HepG2 (cell line): Measurements from ENCODE around the gene HBD. TPM values are rescaled to one million over a fixed set of nuclear protein-coding genes. Genes with fewer than 3 reads are reported as not detected.

Experiments used
- ATAC-seq: fragments of 200-7000 bp; cut with Tn5 transposase; 3 replicates; pipeline ENCODE4 v1.9.1; 2020; ENCODE audit warnings: mild to moderate bottlenecking, moderate library complexity
- BruUV-seq: library from RNA; stranded (reverse); fragments of 400-500 nt; replicated peaks from 2 replicates; lab custom pipeline; 2021; lab: Mats Ljungman, UMichigan
- CTCF ChIA-PET: fragments of 300-600 bp; formaldehyde crosslinking; extraction: SDS; loops from one replicate; lab custom pipeline; 2021; ENCODE audit warnings: low total read pairs, inconsistent platforms, low intra/inter-chr PET ratio; lab: Yijun Ruan, JAX
- POLR2A ChIA-PET: fragments of 350-600 bp; sonication (Branson Sonifier 250); formaldehyde crosslinking; loops from one replicate; lab custom pipeline; 2020; ENCODE audit warnings: antibody characterized with exemption, inconsistent platforms; lab: Yijun Ruan, JAX
- DNase-seq: peaks from one replicate; pipeline ENCODE4 v3.0.0-alpha.2; 2015; ENCODE audit warnings: low spot score
- FAIRE-seq: peaks from 3 replicates; lab custom pipeline; 2011; peaks lifted over from hg19 to GRCh38; lab: Jason Lieb, UNC
- H2AFZ ChIP-seq: one replicate; pipeline ENCODE4 v1.6.1; 2011; ENCODE audit warnings: low read length, inconsistent platforms
- H3K27ac ChIP-seq: fragments of 300-600 bp; 3 replicates; pipeline ENCODE4 v1.8.0; 2011; ENCODE audit warnings: mixed run types, mild to moderate bottlenecking, mixed read lengths, low read length, inconsistent platforms; ENCODE audit not compliant: insufficient read depth; ENCODE audit errors: extremely low read length
- H3K27me3 ChIP-seq, 2 experiments: fragments of 200-600 bp in 1 of 2; 2 replicates in 1 of 2; 3 replicates in 1 of 2; pipeline versions ENCODE4 v1.6.0 to v1.8.0; 2011; ENCODE audit warnings: low read length in 2 of 2, mild to moderate bottlenecking in 2 of 2, moderate library complexity in 2 of 2, inconsistent platforms in 1 of 2; ENCODE audit not compliant: insufficient read depth in 2 of 2, control insufficient read depth in 1 of 2
- H3K36me3 ChIP-seq, 2 experiments: fragments of 200-600 bp in 1 of 2; replicated peaks in 1 of 2; 2 replicates in 1 of 2; 3 replicates in 1 of 2; pipeline versions ENCODE4 v1.5.1 to v1.8.0; 2011; ENCODE audit warnings: low read length in 2 of 2, inconsistent platforms in 1 of 2; ENCODE audit not compliant: insufficient read depth in 2 of 2, control insufficient read depth in 1 of 2
- H3K4me1 ChIP-seq: 2 replicates; pipeline ENCODE4 v1.5.1; 2012; ENCODE audit warnings: low read length, inconsistent platforms; ENCODE audit not compliant: insufficient read depth
- H3K4me2 ChIP-seq: 2 replicates; pipeline ENCODE4 v1.6.0; 2011; ENCODE audit warnings: low read depth, low read length, inconsistent platforms
- H3K4me3 ChIP-seq, 3 experiments: fragments of 200-600 bp in 1 of 3; sonication (generic), shearing (Covaris generic) in 1 of 3; replicated peaks in 1 of 3; 2 replicates each; pipeline ENCODE4 v1.5.1; 2011 to 2016; ENCODE audit warnings: low read length in 3 of 3, inconsistent platforms in 2 of 3, low read depth in 2 of 3, mild to moderate bottlenecking in 2 of 3, control low read depth in 1 of 3, mixed read lengths in 1 of 3; ENCODE audit not compliant: insufficient read depth in 1 of 3
- H3K79me2 ChIP-seq: one replicate; pipeline ENCODE4 v1.6.1; 2011; ENCODE audit warnings: low read length, inconsistent platforms; ENCODE audit not compliant: insufficient read depth
- H3K9ac ChIP-seq: 2 replicates; pipeline ENCODE4 v1.6.0; 2011; ENCODE audit warnings: mild to moderate bottlenecking, low read depth, low read length, inconsistent platforms; ENCODE audit not compliant: insufficient read depth
- H3K9me3 ChIP-seq: 2 replicates; pipeline ENCODE4 v1.5.1; 2012; ENCODE audit warnings: mild to moderate bottlenecking, low read length
- H4K20me1 ChIP-seq: 2 replicates; pipeline ENCODE4 v1.6.0; 2011; ENCODE audit warnings: inconsistent platforms, mild to moderate bottlenecking, low read length, moderate library complexity; ENCODE audit not compliant: insufficient read depth
- CREBL2 ChIP-seq: sonication (generic); formaldehyde crosslinking; IDR thresholded peaks from 2 replicates; pipeline ENCODE4 v1.8.1; 2023; ENCODE audit warnings: missing genetic modification reagents, mild to moderate bottlenecking, borderline replicate concordance
- JUN ChIP-seq: sonication (generic); formaldehyde crosslinking; IDR thresholded peaks from 2 replicates; pipeline ENCODE4 v1.4.0; 2020; ENCODE audit warnings: mild to moderate bottlenecking, missing genetic modification reagents
- MTF1 ChIP-seq: sonication (generic); formaldehyde crosslinking; IDR thresholded peaks from 2 replicates; pipeline ENCODE4 v1.5.0; 2020; ENCODE audit warnings: missing genetic modification reagents
- NFYC ChIP-seq: IDR thresholded peaks from 2 replicates; pipeline ENCODE4 v1.6.1; 2016; ENCODE audit warnings: missing genetic modification reagents, missing compliant biosample characterization
- SRF ChIP-seq: IDR thresholded peaks from 2 replicates; pipeline ENCODE4 v1.6.1; 2011; ENCODE audit warnings: mild to moderate bottlenecking, low read depth, low read length, moderate library complexity
- ZKSCAN8 ChIP-seq: IDR thresholded peaks from 2 replicates; pipeline ENCODE4 v1.6.1; 2016; ENCODE audit warnings: borderline replicate concordance, missing genetic modification reagents, missing compliant biosample characterization
- ZNF24 ChIP-seq: fragments of 450-650 bp; IDR thresholded peaks from 2 replicates; pipeline ENCODE4 v1.6.1; 2017; ENCODE audit warnings: antibody characterized with exemption, mild to moderate bottlenecking
- ZNF280D ChIP-seq: sonication (generic); formaldehyde crosslinking; IDR thresholded peaks from 2 replicates; pipeline ENCODE4 v1.5.1; 2020; ENCODE audit warnings: mild to moderate bottlenecking, missing genetic modification reagents
- ZNF33B ChIP-seq: sonication (generic); formaldehyde crosslinking; IDR thresholded peaks from 2 replicates; pipeline ENCODE4 v1.5.1; 2020; ENCODE audit warnings: mild to moderate bottlenecking, missing genetic modification reagents
- ZNF430 ChIP-seq: sonication (generic); formaldehyde crosslinking; IDR thresholded peaks from 2 replicates; pipeline ENCODE4 v1.9.0; 2021; ENCODE audit warnings: mild to moderate bottlenecking, missing genetic modification reagents
- ZNF549 ChIP-seq: sonication (generic); formaldehyde crosslinking; IDR thresholded peaks from 2 replicates; pipeline ENCODE4 v1.5.0; 2020; ENCODE audit warnings: missing genetic modification reagents
- ZNF552 ChIP-seq: sonication (generic); formaldehyde crosslinking; IDR thresholded peaks from 2 replicates; pipeline ENCODE4 v1.9.0; 2022; ENCODE audit warnings: missing genetic modification reagents, mild to moderate bottlenecking, borderline replicate concordance
- ZNF619 ChIP-seq: sonication (generic); formaldehyde crosslinking; IDR thresholded peaks from 2 replicates; pipeline ENCODE4 v1.4.0; 2020; ENCODE audit warnings: mild to moderate bottlenecking, missing genetic modification reagents
- ZNF816 ChIP-seq: sonication (generic); formaldehyde crosslinking; IDR thresholded peaks from 2 replicates; pipeline ENCODE4 v1.8.0; 2022; ENCODE audit warnings: missing genetic modification reagents, mild to moderate bottlenecking, borderline replicate concordance
- WGBS: methylation state at CpG from one replicate; pipeline ENCODE4 v1.1.6; 2017; ENCODE audit warnings: low lambda C conversion rate; 5-methylcytosine and 5-hydroxymethylcytosine counted together
- in situ Hi-C: cut with HindIII; loops from 2 replicates; pipeline ENCODE4 v1.10.0; 2017; ENCODE audit warnings: low pct_unique_long_range_greater_than_20kb; ENCODE audit not compliant: extremely low pct_ligation_motif_present
- intact Hi-C: fragments of 100-400 bp; cut with micrococcal nuclease; formaldehyde crosslinking; loops from one replicate; pipeline ENCODE4 v1.10.0; 2022; ENCODE audit not compliant: unreplicated experiment
- polyA plus RNA-seq, 8 experiments: library from polyadenylated mRNA; depleted of rRNA in 3 of 8; stranded (reverse) in 7 of 8; unstranded in 1 of 8; fragments of >200 nt; fragmentation: Illumina TruSeq in 4 of 8; extraction: Trizol in 4 of 8; gene quantifications; 2 replicates each; pipeline versions ENCODE4 v1.2.1 to v1.2.3, GENCODE V29; 2011 to 2016; ENCODE audit warnings: low read depth in 4 of 8, missing spikeins in 1 of 8, mixed read lengths in 1 of 8; ENCODE audit not compliant: insufficient read depth in 1 of 8
- total RNA-seq, 5 experiments: library from RNA; depleted of rRNA; stranded (reverse); fragments of >200 nt; fragmentation: Illumina TruSeq; extraction: Trizol; gene quantifications; 2 replicates each; pipeline ENCODE4 v1.2.3, GENCODE V29; 2016; ENCODE audit warnings: low read depth in 1 of 5

HBD gene
- total and polyA plus RNA-seq, 2 of the 13 experiments (the other 11 are each of a cell fraction or from before 2014, with no cell fraction given): not detected

- no peak overlapping the region for H3K4me2 ChIP-seq
- no peak overlapping the region for H3K27ac ChIP-seq
- H3K9ac ChIP-seq: no peak overlapping the region
- TF ChIP-seq ZNF430: no peak
- TF ChIP-seq ZNF33B (CRISPR knock-in tag): no peak
- no peak for TF ChIP-seq ZNF816 (CRISPR knock-in tag)
- TF ChIP-seq ZNF619 (CRISPR knock-in tag): no peak
- no peak for TF ChIP-seq ZNF24
- TF ChIP-seq NFYC (CRISPR knock-in tag): no peak
- TF ChIP-seq JUN: no peak
- no peak for TF ChIP-seq ZNF549 (CRISPR knock-in tag)
- TF ChIP-seq SRF: no peak
- no peak for TF ChIP-seq ZNF552 (CRISPR knock-in tag)
- no peak for TF ChIP-seq ZKSCAN8 (CRISPR knock-in tag)
- TF ChIP-seq CREBL2 (CRISPR knock-in tag): no peak
- TF ChIP-seq MTF1 (CRISPR knock-in tag): no peak
- TF ChIP-seq ZNF280D: no peak
- H3K4me1 ChIP-seq: no peaks in the 10 kb centered on the region
- ChIA-PET POLR2A (no interaction called here), CTCF (no interaction called here)
- H3K4me3 ChIP-seq: no peak overlapping the region
- in situ Hi-C loops: no loop called here
- H2AFZ ChIP-seq: no peak overlapping the region
- ATAC-seq (no peak), FAIRE-seq (no peak), DNase-seq (no peak)
- BruUV-seq: no TSS peak
- H4K20me1 ChIP-seq: no peaks in the 10 kb centered on the region; the same call in 1 of the 2 replicates
- H3K27me3 ChIP-seq: no peaks in the 10 kb centered on the region; a peak in 1 of 5 replicates
- intact Hi-C loops: no loop called here
- WGBS: 26% methylated on average over 1 of the region's 1 CpG
- H3K36me3 ChIP-seq: no peaks in the 10 kb centered on the region
- H3K9me3 ChIP-seq: no peaks in the 10 kb centered on the region
- H3K79me2 ChIP-seq: no peaks in the 10 kb centered on the region
Observed at GRCh38 chr11:5230266-5230665, 4.0 kb downstream of the HBD start.
